B cell (primary cell): Measurements from ENCODE around the gene CACNG8.

ENCODE experiments used
- CTCF ChIP-seq: fragments of 200-600 bp; IDR thresholded peaks from one replicate; pipeline ENCODE4 v1.8.0; 2022; ENCODE audit warnings: antibody characterized with exemption, mild to moderate bottlenecking
- EZH2 ChIP-seq: IDR thresholded peaks from 2 replicates; pipeline ENCODE4 v1.6.1; 2012; ENCODE audit warnings: borderline replicate concordance, low read depth, mild to moderate bottlenecking, moderate library complexity, low read length; ENCODE audit not compliant: insufficient read depth, poor library complexity, severe bottlenecking

- TF ChIP-seq EZH2 (no peak), CTCF (no peak)
Measured at GRCh38 chr19:53951436-53951835, 11.3 kb upstream of the CACNG8 start.
